Mesenteric fat pad (tissue), 1 donor: ENCODE data around the gene ZNF93. TPM values are rescaled to one million over a fixed set of nuclear protein-coding genes. Genes with fewer than 3 reads are reported as not detected.
A peak's percentile ranks its signal among the peaks of the same experiment; 100 is the strongest.
"Not testable (repeated sequence)": the region's sequence is repeated elsewhere in the genome, so short reads cannot be mapped to it uniquely, and the experiment has no call there.

Source experiments
- DNase-seq: peaks from one replicate; pipeline ENCODE4 v3.0.0-alpha.2; 2020; ENCODE audit warnings: low spot score
- long read RNA-seq: library from polyadenylated mRNA; unstranded; transcript quantifications from one replicate; pipeline ENCODE4 v2.0.0, GENCODE V29; 2020
- total RNA-seq: library from RNA; stranded (reverse); fragmentation: NEBNext Ultra II Directional; extraction: Animal tissue kit (Norgen Biotek cat#: 25700); gene quantifications from one replicate; pipeline ENCODE4 v1.2.1, GENCODE V29; 2021
- donor health status: DM: yes; HTN: yes; CAD: no.

Gene ZNF93
- 3.8 TPM for total RNA-seq
- long read RNA-seq = 0 reads

- DNase-seq = peak; percentile 93
Measured at GRCh38 chr19:19900729-19901444, at the start of gene ZNF93. Gene ZNF93, plus strand, starts transcription at chr19:19900946. Its CDS starts 143 bp downstream, at chr19:19901089.

- not testable (repeated sequence) for DNase-seq
Measured at GRCh38 chr19:19851740-19852139, 49.0 kb upstream of the ZNF93 start.

- DNase-seq = no peak
Measured at GRCh38 chr19:19858751-19859150, 42.0 kb upstream of the ZNF93 start.

- no peak for DNase-seq
Measured at GRCh38 chr19:19860756-19861390, 39.9 kb upstream of the ZNF93 start.

GRCh38 chr19:19865750-19866610 is 34.8 kb upstream of the ZNF93 start, which contains the start of gene ZNF253:
Gene ZNF253, plus strand, starts transcription at chr19:19865882. Its CDS starts 115 bp downstream, at chr19:19865997.
- DNase-seq = peak; percentile 96

- no peak for DNase-seq
Measured at GRCh38 chr19:19866611-19867248, 34.0 kb upstream of the ZNF93 start.

- not testable (repeated sequence) for DNase-seq
Measured at GRCh38 chr19:19870086-19870485, 30.7 kb upstream of the ZNF93 start.

GRCh38 chr19:19871932-19872331 is 28.8 kb upstream of the ZNF93 start:
- DNase-seq = no peak

- no peak for DNase-seq
Measured at GRCh38 chr19:19873381-19873780, 27.4 kb upstream of the ZNF93 start.

- no peak for DNase-seq
Measured at GRCh38 chr19:19877724-19878123, 23.0 kb upstream of the ZNF93 start.

- no peak for DNase-seq
Measured at GRCh38 chr19:19884583-19884982, 16.2 kb upstream of the ZNF93 start.

- not testable (repeated sequence) for DNase-seq
Measured at GRCh38 chr19:19892055-19892941, 8.4 kb upstream of the ZNF93 start.

- no peak for DNase-seq
Measured at GRCh38 chr19:19900139-19900728, 512 bp upstream of the ZNF93 start.

GRCh38 chr19:19907551-19907950 is 6.8 kb downstream of the ZNF93 start:
- not testable (repeated sequence) for DNase-seq

GRCh38 chr19:19909654-19910053 is 8.9 kb downstream of the ZNF93 start:
- no peak for DNase-seq

- no peak for DNase-seq
Measured at GRCh38 chr19:19911150-19911549, 10.4 kb downstream of the ZNF93 start.

GRCh38 chr19:19914596-19914995 is 13.8 kb downstream of the ZNF93 start:
- no peak for DNase-seq

GRCh38 chr19:19930417-19930816 is 29.7 kb downstream of the ZNF93 start:
- not testable (repeated sequence) for DNase-seq

GRCh38 chr19:19933432-19934314 is 32.9 kb downstream of the ZNF93 start:
- DNase-seq = not testable (repeated sequence)
